Fibroblast of skin of back (primary cell): ENCODE data around the gene PRTN3.
"Not testable (repeated sequence)": the region's sequence is repeated elsewhere in the genome, so short reads cannot be mapped to it uniquely, and the experiment has no call there.

Experiments
- DNase-seq: peaks from one replicate; pipeline ENCODE4 v3.0.0-alpha.2; 2013

Gene PRTN3

GRCh38 chr19:816500-816857, 24.3 kb upstream of the PRTN3 start:
- DNase-seq: no peak

- not testable (repeated sequence) for DNase-seq
Measured at GRCh38 chr19:820212-820611, 20.6 kb upstream of the PRTN3 start.

DNA sequence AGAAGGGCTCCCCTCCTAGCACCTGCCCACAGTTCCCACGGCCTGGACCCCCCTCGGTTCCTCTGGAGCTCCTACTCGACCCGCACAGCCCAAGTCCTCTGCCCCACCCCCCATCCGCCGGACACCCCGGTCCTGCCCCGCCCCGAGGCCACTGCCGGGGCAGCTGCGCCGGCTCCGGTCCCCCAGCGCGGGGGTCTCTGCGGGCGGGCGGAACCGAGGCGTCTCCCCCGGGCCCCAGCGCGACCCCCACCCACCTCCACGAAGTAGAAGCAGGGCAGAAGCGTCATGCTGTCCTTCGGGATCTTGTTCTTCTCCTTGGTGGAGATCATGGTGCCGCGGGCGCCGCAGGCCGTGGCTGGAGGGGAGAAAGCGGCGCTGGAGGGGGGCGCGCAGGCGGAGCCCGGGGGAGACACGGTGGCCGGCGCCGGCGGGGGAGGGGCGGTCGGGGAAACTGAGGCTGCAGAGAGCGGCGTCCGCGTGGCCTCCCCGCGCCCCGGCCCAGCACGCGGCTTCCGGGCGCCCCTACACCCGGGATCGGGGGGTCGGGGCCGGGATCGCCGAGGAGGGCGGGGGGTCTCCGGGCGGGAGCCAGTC, 19.5 kb upstream of the PRTN3 start:
- DNase-seq: no peak

DNA sequence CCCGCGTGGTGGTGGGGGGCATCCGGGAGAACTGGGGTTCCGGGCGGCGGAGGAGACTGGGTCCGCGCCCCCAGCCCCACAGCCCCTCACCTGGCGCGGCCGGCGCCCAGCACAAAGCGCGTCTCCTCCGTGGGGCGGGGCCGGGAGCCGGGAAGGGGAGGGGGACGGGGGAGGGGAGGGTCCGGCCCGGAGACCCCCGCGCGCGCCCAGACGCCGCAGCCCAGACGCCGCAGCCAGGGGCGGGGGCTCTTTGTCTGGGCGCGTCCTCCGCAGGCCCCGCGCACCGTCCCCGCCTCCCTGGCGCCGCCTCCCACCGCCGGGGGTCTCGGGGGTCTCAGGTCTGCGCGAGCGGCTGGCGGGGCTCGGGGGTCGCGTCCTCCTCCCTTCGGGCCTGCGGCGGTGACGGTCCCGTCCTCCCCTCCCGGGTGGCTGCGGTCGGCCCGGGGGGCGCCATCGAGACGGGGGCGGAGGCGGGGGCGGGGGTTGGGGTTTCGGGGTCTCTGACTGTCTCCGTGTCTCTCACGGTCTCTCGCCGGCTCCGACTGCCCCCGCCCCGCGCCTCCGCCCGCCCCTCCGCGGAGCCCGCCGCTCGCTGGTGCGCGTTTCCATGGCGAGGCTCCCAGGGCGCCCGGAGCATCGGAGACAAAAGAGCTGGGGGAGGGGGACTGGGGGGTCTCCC, 18.8 kb upstream of the PRTN3 start, which contains the start of gene PLPPR3:
Gene PLPPR3 (minus strand): TSS at position 131 of the 679 bp plus-strand sequence. CDS start 396 bp downstream, outside the sequence.
- no peak for DNase-seq

- DNase-seq: no peak
Measured at GRCh38 chr19:823565-824121, 17.2 kb upstream of the PRTN3 start.

- DNase-seq: no peak
Measured at GRCh38 chr19:824885-825284, 15.9 kb upstream of the PRTN3 start.

DNA sequence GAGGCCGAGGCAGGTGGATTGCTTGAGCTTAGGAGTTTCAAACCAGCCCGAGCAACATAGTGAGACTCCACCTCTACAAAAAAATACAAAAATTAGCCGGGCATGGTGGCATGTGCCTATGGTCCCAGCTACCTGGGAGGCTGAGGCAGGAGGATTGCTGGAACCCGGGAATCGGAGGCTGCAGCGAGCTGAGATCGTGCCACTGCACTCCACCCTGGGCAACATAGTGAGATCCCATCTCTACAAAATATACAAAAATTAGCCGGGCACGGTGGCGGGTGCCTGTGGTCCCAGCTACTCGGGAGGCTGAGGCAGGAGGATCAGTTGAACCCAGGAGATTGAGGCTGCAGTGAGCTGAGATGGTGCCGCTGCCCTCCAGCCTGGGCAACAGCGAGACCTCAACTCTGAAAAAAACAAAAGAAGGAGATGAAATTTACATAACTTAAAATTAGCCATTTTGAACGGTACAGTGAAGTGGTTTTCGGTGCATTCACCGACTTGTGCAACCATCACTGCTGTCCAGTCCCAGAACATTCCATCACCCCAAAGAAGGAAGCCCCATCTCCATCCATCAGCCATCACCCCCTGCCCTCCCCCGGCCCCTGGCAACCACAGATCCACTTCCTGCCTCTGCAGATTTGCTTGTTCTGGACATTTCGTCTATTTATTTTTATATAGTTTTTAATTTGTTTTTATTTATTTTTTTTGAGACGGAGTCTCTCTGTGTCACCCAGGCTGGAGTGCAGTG, 14.7 kb upstream of the PRTN3 start:
- no peak for DNase-seq

DNA sequence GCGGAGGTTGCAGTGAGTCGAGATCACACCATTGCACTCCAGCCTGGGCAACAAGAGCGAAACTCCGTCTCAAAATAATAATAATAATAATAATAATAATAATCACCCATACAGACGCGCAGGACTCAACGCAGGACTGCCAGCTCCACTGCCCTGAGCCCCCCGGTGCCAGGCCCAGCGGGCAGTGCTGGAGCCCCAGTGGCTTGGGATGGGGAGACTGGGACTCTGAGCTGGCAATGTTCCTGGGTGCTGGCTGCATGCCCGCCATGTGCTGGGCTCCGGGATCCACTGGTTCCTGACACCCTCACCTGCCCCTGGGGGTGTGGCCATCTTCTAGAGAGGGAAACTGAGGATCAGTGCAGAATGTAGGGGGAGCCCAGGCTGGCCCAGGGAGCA, 13.5 kb upstream of the PRTN3 start:
- DNase-seq: no peak

DNA sequence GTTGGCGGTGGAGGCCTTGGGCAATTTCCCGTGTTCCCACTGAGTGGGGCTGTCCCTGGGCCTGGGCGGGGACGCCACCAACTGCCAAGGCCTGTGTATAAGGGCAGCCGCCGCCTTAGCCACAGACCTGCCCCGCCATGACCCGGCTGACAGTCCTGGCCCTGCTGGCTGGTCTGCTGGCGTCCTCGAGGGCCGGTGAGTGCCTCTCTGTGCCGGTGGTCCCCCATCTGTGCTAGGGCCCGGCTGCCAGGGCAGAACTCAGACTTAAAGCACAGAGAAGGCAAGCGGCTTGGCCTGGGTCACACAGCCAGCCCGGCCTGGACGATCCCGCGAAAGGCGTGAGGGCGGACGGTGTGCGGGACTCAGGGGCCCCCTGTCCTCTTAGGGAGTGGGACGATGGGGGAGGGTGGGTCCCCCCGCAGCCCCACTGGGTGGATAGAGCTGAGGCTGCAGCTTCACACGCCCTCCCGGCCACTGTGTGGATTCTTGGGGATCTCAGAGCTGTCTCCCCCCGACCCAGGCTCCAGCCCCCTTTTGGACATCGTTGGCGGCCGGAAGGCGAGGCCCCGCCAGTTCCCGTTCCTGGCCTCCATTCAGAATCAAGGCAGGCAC, 13.0 kb upstream of the PRTN3 start, which contains the start of gene AZU1:
Gene AZU1 (plus strand): TSS at position 128 of the 612 bp plus-strand sequence. CDS start 10 bp downstream, at position 138.
- DNase-seq: no peak

- no peak for DNase-seq
Measured at GRCh38 chr19:829129-829758, 11.6 kb upstream of the PRTN3 start.

DNA sequence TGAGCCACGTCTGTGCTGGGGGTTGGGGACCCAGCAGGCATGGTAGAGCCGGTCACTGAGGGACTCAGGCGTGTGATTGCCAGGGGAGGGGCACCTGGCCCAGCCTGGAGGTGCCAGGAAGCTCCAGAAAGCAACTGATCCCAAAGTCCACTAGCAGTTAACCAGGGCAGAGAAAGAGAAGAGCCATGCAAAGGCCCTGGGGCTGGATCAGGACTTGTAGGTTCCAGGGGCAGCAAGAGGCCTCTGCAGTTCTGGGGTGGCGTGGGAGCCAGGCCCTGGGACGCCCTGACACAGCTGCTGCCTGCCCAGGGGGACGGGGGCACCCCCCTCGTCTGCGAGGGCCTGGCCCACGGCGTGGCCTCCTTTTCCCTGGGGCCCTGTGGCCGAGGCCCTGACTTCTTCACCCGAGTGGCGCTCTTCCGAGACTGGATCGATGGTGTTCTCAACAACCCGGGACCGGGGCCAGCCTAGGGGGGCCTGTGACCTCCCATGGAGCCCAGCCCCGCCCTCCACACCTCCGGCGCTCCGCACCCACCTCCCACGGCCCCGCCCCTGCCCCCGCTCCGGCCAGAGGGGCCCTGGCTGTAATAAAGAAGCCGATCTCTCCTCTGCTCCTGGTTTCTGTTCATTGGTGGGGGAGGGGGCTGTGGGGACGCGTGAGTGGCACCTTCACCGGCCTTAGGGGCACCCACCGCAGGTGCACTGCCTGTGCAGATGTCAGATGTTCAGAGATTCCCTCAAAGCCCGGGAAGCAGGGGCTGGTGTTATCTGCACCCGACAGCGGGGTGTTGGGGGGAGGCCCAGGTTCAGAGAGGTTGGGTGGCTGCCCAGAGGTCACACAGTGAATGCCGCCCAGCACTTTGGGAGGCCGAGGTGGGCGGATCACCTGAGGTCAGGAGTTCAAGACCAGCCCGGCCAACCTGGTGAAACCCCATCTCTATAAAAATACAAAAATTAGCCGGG, 9.1 kb upstream of the PRTN3 start:
- no peak for DNase-seq

DNA sequence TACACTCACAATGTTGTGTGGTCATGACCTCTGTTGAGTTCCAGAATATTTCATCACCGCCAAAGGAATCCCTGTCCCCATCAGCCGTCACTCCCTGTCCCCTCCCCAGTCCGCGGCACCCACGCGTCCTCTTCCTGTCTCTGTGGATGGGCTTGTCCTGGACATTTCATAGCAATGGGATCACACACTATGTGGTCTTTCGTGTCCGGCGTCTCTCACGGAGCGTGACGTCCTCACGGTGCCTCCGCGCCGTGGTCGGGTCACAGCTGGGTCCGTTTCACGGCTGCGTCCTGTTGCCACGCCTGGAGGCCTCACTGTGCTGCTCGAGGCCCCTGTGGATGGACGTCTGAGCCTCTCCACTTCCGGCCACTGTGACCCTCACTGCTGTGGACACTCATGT, 6.6 kb upstream of the PRTN3 start:
- DNase-seq: no peak

GRCh38 chr19:835210-835810, 5.5 kb upstream of the PRTN3 start:
- no peak for DNase-seq

DNA sequence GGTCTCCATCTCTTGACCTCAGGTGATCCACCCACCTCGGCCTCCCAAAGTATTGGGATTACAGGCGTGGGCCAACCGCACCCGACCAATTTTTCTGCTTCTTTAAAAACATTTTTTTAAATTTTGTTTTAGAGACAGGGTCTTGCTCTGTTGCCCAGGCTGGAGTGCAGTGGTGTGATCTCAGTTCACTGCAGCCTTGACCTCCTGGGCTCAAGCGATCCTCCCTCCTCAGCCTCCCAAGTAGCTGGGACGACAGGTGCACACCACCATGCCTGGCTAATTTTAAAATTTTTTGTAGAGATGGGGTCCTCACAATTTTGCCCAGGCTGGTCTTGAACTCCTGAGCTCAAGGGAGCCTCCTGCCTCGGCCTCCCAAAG, 2.0 kb downstream of the PRTN3 start:
- not testable (repeated sequence) for DNase-seq

GRCh38 chr19:843180-843835, 2.5 kb downstream of the PRTN3 start:
- no peak for DNase-seq

DNA sequence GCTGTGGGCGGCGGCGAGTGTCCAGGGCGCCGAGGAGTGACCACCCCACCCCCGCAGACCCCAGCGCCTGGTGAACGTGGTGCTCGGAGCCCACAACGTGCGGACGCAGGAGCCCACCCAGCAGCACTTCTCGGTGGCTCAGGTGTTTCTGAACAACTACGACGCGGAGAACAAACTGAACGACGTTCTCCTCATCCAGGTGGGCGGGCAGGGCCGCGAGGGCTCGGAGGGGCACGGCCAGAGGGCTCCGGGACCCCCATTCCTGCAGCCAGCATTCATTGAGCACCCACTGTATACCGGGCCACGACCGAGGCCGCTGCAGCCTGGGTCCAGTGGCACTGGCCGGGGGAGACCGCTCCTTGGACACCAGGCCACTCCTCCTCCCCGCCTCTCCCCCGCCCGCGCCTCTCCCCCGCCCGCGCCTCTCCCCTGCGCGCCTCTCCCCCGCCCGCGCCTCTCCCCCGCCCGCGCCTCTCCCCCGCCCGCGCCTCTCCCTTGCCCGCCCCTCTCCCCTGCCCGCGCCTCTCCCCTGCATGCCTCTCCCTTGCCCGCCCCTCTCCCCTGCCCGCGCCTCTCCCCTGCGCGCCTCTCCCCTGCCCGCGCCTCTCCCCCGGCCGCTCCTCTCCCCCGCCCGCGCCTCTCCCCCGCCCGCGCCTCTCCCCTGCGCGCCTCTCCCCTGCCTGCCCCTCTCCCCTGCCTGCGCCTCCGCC, 3.2 kb downstream of the PRTN3 start:
- no peak for DNase-seq

GRCh38 chr19:844546-844971, 3.8 kb downstream of the PRTN3 start:
- no peak for DNase-seq

DNA sequence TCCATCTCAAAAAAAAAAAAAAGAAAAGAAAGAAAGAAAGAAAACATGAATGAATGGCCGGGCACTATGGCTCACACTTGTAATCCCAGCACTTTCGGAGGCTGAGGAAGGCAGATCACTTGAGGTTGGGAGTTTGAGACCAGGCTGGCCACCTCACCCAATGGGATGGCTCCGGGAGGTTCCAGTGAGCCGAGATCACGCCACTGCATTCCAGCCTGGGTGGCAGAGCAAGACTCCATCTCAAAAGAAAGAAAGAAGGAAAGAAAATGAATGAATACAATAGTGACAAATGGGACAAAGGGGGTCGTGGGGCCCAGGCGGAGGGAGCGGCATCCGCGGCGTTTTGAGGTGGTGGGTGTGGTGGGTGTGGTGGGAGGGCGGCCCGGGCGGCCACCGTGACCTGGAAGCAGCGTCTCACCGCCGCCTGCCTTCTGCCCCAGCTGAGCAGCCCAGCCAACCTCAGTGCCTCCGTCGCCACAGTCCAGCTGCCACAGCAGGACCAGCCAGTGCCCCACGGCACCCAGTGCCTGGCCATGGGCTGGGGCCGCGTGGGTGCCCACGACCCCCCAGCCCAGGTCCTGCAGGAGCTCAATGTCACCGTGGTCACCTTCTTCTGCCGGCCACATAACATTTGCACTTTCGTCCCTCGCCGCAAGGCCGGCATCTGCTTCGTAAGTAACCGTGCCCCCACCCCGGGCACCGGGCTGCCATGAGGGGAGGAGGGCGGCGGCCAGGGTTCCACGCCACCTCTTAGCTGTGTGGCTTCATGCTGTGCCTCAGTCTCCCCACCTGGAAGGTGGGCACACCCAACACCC, 5.1 kb downstream of the PRTN3 start:
- no peak for DNase-seq
